Tibial artery (tissue), 4 donors: ENCODE results near the gene TYRP1.
"Not testable (repeated sequence)": the region's sequence is repeated elsewhere in the genome, so short reads cannot be mapped to it uniquely, and the experiment has no call there.

Experiments used
- DNase-seq, 2 donors: peaks; one replicate each; pipeline ENCODE4 v3.0.0-alpha.2; 2019
- H3K27ac ChIP-seq, 2 donors: fragments of 200-600 bp; sonication (generic) in 1 of 2; 1 replicate in 1 of 2; 2 replicates in 1 of 2; pipeline ENCODE4 v1.5.1; 2018 to 2019; ENCODE audit warnings: mild to moderate bottlenecking in 1 of 2
- H3K27me3 ChIP-seq, 2 donors: fragments of 200-600 bp; sonication (generic) in 1 of 2; one replicate each; pipeline versions ENCODE4 v1.5.1 to v1.6.0; 2016 to 2019
- H3K36me3 ChIP-seq, 3 donors: fragments of 200-600 bp; sonication (generic) in 2 of 3; one replicate each; pipeline ENCODE4 v1.5.1; 2016 to 2019; ENCODE audit warnings: mild to moderate bottlenecking in 2 of 3
- H3K4me1 ChIP-seq, 4 donors: fragments of 200-600 bp; sonication (generic) in 2 of 4; 1 replicate in 3 of 4; 2 replicates in 1 of 4; pipeline ENCODE4 v1.5.1; 2016 to 2019
- H3K4me3 ChIP-seq, 2 donors: fragments of 200-600 bp; sonication (generic) in 1 of 2; 1 replicate in 1 of 2; 2 replicates in 1 of 2; pipeline ENCODE4 v1.5.1; 2018 to 2019; ENCODE audit warnings: mild to moderate bottlenecking in 2 of 2
- H3K9me3 ChIP-seq, 3 donors: fragments of 200-600 bp; sonication (generic) in 1 of 3; one replicate each; pipeline ENCODE4 v1.5.1; 2016 to 2019
- CTCF ChIP-seq, 2 experiments: fragments of 200-600 bp in 1 of 2; fragments of 450-650 bp in 1 of 2; IDR thresholded peaks; one replicate each; pipeline ENCODE4 v1.5.1; 2017 to 2019; ENCODE audit warnings: antibody characterized with exemption in 2 of 2, mild to moderate bottlenecking in 1 of 2, moderate library complexity in 1 of 2
- intact Hi-C: fragments of 100-400 bp; cut with DNase I; formaldehyde crosslinking; loops from one replicate; pipeline ENCODE4 v1.15.0; 2023; ENCODE audit warnings: low total_unique reads

The TYRP1 gene

DNA sequence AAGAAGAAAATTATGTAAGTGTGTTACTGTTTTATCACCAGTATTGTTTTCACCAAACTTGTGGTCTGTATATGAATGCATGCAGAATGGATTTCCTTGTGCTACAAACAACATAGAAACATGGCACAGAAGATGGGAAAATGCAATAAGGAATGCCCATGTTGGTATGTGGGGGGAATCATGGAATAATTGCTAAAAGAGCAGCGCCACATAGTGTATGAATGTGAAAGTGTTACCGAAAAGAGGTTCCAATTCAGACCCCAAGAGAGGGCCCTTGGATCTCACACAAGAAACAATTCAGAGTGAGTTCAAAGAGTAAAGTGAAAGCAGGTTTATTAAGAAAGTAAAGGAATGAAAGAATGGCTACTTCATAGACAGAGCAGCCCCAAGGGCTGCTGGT lies 26.4 kb upstream of the TYRP1 start:
- Histone ChIP-seq H3K9me3 (no peaks in the 10 kb centered on the region), H3K27me3 (no peaks in the 10 kb centered on the region), H3K4me3 (no peak overlapping the region), H3K36me3 (no peaks in the 10 kb centered on the region), H3K27ac (no peak overlapping the region), H3K4me1 (no peaks in the 10 kb centered on the region)
- no peak for TF ChIP-seq CTCF (IDR thresholded peaks at IDR 0.05)
- no peak for DNase-seq
- intact Hi-C loops: no loop called here

DNA sequence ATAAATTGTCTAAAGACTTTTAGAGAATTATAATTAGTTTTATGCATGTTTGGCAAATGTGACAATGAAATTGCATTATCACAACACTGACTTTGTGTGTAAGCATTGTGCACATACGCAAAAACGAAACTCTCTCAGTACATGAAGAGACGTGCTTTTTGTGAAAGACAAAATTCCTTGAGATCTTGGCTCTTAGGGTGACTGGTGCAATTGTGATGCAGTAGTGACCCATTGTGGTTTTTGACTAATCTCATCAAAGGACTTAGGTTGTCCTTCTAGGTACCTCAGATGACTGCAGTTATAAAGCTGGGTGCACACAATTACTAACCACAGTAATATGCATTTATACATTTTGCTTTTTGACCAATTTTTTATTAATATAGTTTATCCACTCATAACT lies 25.3 kb upstream of the TYRP1 start:
- no peak for TF ChIP-seq CTCF (IDR thresholded peaks at IDR 0.05)
- no peak overlapping the region for H3K4me3 ChIP-seq
- no peak for DNase-seq
- H3K27ac ChIP-seq: no peak overlapping the region
- no peaks in the 10 kb centered on the region for H3K36me3 ChIP-seq
- H3K9me3 ChIP-seq: no peaks in the 10 kb centered on the region
- H3K27me3 ChIP-seq: no peaks in the 10 kb centered on the region
- H3K4me1 ChIP-seq: no peaks in the 10 kb centered on the region
- intact Hi-C loops: no loop called here

GRCh38 chr9:12670006-12670405 lies 23.2 kb upstream of the TYRP1 start:
- no peak for DNase-seq
- Histone ChIP-seq H3K4me3 (no peak overlapping the region), H3K27me3 (no peaks in the 10 kb centered on the region), H3K27ac (no peak overlapping the region), H3K9me3 (no peaks in the 10 kb centered on the region), H3K36me3 (no peaks in the 10 kb centered on the region), H3K4me1 (no peaks in the 10 kb centered on the region)
- intact Hi-C loops: no loop called here
- no peak for TF ChIP-seq CTCF (IDR thresholded peaks at IDR 0.05)

- H3K4me1 ChIP-seq: no peaks in the 10 kb centered on the region
- TF ChIP-seq CTCF (IDR thresholded peaks at IDR 0.05): no peak
- no peak overlapping the region for H3K27ac ChIP-seq
- H3K9me3 ChIP-seq: no peaks in the 10 kb centered on the region
- no peaks in the 10 kb centered on the region for H3K36me3 ChIP-seq
- intact Hi-C loops: no loop called here
- H3K27me3 ChIP-seq: no peaks in the 10 kb centered on the region
- DNase-seq: no peak
- no peak overlapping the region for H3K4me3 ChIP-seq
These were observed 18.2 kb upstream of the TYRP1 start for GRCh38 chr9:12674961-12675360.

- DNase-seq, H3K27ac ChIP-seq, H3K36me3 ChIP-seq, H3K4me3 ChIP-seq, H3K4me1 ChIP-seq, H3K9me3 ChIP-seq, H3K27me3 ChIP-seq, intact Hi-C loops: not testable (repeated sequence)
These were observed 15.6 kb upstream of the TYRP1 start for GRCh38 chr9:12677462-12678126.

DNA sequence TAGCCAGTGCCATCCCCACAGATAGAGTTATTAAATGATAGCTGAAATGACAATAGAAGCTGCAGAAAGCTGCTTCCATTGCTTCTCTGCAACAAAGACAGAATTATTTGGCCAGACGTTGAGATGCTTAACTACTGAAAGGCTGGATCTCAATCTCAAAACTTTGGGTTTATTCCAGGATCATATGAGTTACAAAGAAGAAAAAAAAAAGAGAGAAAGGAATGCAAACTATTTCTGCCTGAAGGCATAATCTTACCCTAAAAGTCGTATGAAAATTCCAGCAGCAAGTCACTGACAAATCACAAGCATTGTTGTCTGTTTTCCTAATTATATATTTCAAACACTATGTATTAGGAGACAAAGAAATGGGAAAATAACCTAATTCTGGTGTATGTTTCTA lies 12.8 kb upstream of the TYRP1 start:
- no peaks in the 10 kb centered on the region for H3K36me3 ChIP-seq
- H3K27me3 ChIP-seq: no peaks in the 10 kb centered on the region
- no peaks in the 10 kb centered on the region for H3K4me1 ChIP-seq
- TF ChIP-seq CTCF (IDR thresholded peaks at IDR 0.05): no peak
- H3K9me3 ChIP-seq: no peaks in the 10 kb centered on the region
- intact Hi-C loops: no loop called here
- H3K4me3 ChIP-seq: no peak overlapping the region
- H3K27ac ChIP-seq: no peak overlapping the region
- no peak for DNase-seq
